ENCODE data around the gene ARIH2.

DNA sequence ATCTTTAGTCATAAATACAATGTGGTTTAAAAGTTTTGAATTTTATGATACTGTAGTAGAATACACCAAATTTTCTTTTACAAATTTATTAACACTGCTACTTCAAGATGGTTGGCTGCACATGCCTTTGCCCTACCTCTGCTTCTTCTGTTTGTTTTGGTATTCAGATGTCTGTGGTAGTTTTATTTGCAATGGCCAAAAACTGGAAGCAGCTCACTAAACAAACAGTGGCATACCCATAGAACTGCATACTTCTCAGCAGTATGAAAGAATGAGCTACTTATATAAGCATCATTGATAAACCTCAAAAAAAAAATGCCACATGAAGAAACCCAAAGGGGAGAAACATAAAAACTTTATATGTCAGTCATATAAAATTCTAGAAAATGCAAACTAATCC lies 19.5 kb downstream of the ARIH2 start:
- TF ChIP-seq, protein P1, sequence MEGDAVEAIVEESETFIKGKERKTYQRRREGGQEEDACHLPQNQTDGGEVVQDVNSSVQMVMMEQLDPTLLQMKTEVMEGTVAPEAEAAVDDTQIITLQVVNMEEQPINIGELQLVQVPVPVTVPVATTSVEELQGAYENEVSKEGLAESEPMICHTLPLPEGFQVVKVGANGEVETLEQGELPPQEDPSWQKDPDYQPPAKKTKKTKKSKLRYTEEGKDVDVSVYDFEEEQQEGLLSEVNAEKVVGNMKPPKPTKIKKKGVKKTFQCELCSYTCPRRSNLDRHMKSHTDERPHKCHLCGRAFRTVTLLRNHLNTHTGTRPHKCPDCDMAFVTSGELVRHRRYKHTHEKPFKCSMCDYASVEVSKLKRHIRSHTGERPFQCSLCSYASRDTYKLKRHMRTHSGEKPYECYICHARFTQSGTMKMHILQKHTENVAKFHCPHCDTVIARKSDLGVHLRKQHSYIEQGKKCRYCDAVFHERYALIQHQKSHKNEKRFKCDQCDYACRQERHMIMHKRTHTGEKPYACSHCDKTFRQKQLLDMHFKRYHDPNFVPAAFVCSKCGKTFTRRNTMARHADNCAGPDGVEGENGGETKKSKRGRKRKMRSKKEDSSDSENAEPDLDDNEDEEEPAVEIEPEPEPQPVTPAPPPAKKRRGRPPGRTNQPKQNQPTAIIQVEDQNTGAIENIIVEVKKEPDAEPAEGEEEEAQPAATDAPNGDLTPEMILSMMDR (conservative IDR thresholded peaks at IDR 0.05; ENCODE audit: low read depth, low read length) = no peak
- TF ChIP-seq CEBPB (IDR thresholded peaks at IDR 0.05; ENCODE audit: low read depth, low read length) = no peak
- no peak for TF ChIP-seq POLR2A (IDR thresholded peaks at IDR 0.05; ENCODE audit: low read depth, low read length)
- no peak for TF ChIP-seq SMC3 (IDR thresholded peaks at IDR 0.05; ENCODE audit: low read depth, low read length)
- no peak for TF ChIP-seq RAD21 (IDR thresholded peaks at IDR 0.05; ENCODE audit: low read length)
- TF ChIP-seq MXI1 (IDR thresholded peaks at IDR 0.05; ENCODE audit: borderline replicate concordance, low read depth, low read length) = no peak
- TF ChIP-seq CHD1 (IDR thresholded peaks at IDR 0.05; ENCODE audit: low read depth, low read length) = no peak
- TF ChIP-seq, protein P2, sequence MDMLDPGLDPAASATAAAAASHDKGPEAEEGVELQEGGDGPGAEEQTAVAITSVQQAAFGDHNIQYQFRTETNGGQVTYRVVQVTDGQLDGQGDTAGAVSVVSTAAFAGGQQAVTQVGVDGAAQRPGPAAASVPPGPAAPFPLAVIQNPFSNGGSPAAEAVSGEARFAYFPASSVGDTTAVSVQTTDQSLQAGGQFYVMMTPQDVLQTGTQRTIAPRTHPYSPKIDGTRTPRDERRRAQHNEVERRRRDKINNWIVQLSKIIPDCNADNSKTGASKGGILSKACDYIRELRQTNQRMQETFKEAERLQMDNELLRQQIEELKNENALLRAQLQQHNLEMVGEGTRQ (IDR thresholded peaks at IDR 0.05; ENCODE audit: low read depth, low read length) = no peak
- no peak for TF ChIP-seq RCOR1 (IDR thresholded peaks at IDR 0.05; ENCODE audit: insufficient replicate concordance, low read length)
- no peak for TF ChIP-seq BHLHE40 (IDR thresholded peaks at IDR 0.05; ENCODE audit: low read depth, low read length)
- TF ChIP-seq FOS (IDR thresholded peaks at IDR 0.05; ENCODE audit: low read depth, low read length) = no peak

Measured in IMR-90 (cell line).